ENCODE data around the gene SLC28A1. TPM values are rescaled to one million over a fixed set of nuclear protein-coding genes. Genes with fewer than 3 reads are reported as not detected.

The SLC28A1 gene
- total RNA-seq, 1 donor from 2014 or later, result 0.19 TPM

- no peaks in the 10 kb centered on the region for H3K36me3 Mint-ChIP-seq
- H3K27ac Mint-ChIP-seq, result no peak overlapping the region
- no peaks in the 10 kb centered on the region for H3K27me3 Mint-ChIP-seq
- TF ChIP-seq CTCF (conservative IDR thresholded peaks at IDR 0.05), result no peak
- peaks cover 8% of the 10 kb centered on the region for H3K4me1 Mint-ChIP-seq (ENCODE audit: unreplicated experiment)
- no peaks in the 10 kb centered on the region for H3K9me3 Mint-ChIP-seq
- H3K4me3 Mint-ChIP-seq, result no peak overlapping the region
- no peak for DNase-seq (ENCODE audit: extremely low spot score, unreplicated experiment)
Observed at GRCh38 chr15:84886211-84886983, 1.9 kb downstream of the SLC28A1 start.

- peaks cover 4% of the 10 kb centered on the region for H3K27me3 Mint-ChIP-seq
- no peak overlapping the region for H3K27ac Mint-ChIP-seq
- TF ChIP-seq CTCF (conservative IDR thresholded peaks at IDR 0.05), result no peak
- DNase-seq (ENCODE audit: extremely low spot score, unreplicated experiment), result no peak
- H3K9me3 Mint-ChIP-seq, result no peaks in the 10 kb centered on the region
- no peaks in the 10 kb centered on the region for H3K36me3 Mint-ChIP-seq
- peaks cover 8% of the 10 kb centered on the region for H3K4me1 Mint-ChIP-seq (ENCODE audit: unreplicated experiment)
- H3K4me3 Mint-ChIP-seq, result no peak overlapping the region
Observed at GRCh38 chr15:84886984-84887299, 2.5 kb downstream of the SLC28A1 start.

- Mint-ChIP-seq H3K36me3 (no peaks in the 10 kb centered on the region), H3K27ac (peak overlapping the region; percentile 44), H3K27me3 (peaks cover 4% of the 10 kb centered on the region), H3K4me1 (ENCODE audit: unreplicated experiment) (peaks cover 8% of the 10 kb centered on the region), H3K4me3 (no peak overlapping the region), H3K9me3 (no peaks in the 10 kb centered on the region)
- no peak for DNase-seq (ENCODE audit: extremely low spot score, unreplicated experiment)
- no peak for TF ChIP-seq CTCF (conservative IDR thresholded peaks at IDR 0.05)
Observed at GRCh38 chr15:84887938-84888337, 3.5 kb downstream of the SLC28A1 start.

- no peak overlapping the region for H3K4me3 Mint-ChIP-seq
- H3K27me3 Mint-ChIP-seq, result peaks cover 4% of the 10 kb centered on the region
- H3K27ac Mint-ChIP-seq, result no peak overlapping the region
- peaks cover 8% of the 10 kb centered on the region for H3K4me1 Mint-ChIP-seq (ENCODE audit: unreplicated experiment)
- TF ChIP-seq CTCF (conservative IDR thresholded peaks at IDR 0.05), result no peak
- H3K9me3 Mint-ChIP-seq, result no peaks in the 10 kb centered on the region
- DNase-seq (ENCODE audit: extremely low spot score, unreplicated experiment), result no peak
- H3K36me3 Mint-ChIP-seq, result no peaks in the 10 kb centered on the region
Observed at GRCh38 chr15:84888639-84889038, 4.2 kb downstream of the SLC28A1 start.

GRCh38 chr15:84889313-84889990 is 5.0 kb downstream of the SLC28A1 start:
- TF ChIP-seq CTCF (conservative IDR thresholded peaks at IDR 0.05), result no peak
- DNase-seq (ENCODE audit: extremely low spot score, unreplicated experiment), result no peak
- Mint-ChIP-seq H3K36me3 (no peaks in the 10 kb centered on the region), H3K4me1 (ENCODE audit: unreplicated experiment) (peaks cover 7% of the 10 kb centered on the region), H3K27ac (no peak overlapping the region), H3K4me3 (no peak overlapping the region), H3K9me3 (no peaks in the 10 kb centered on the region), H3K27me3 (peaks cover 4% of the 10 kb centered on the region)
